GM18858 (cell line): ENCODE results near the gene CACNA2D3.

Source experiments
- ATAC-seq: cut with Tn5 transposase; IDR thresholded peaks from one replicate; pipeline ENCODE4 v1.9.1; 2021; ENCODE audit not compliant: unreplicated experiment

Gene CACNA2D3

GRCh38 chr3:54213907-54214306 is 91.6 kb downstream of the CACNA2D3 start:
- no peak for ATAC-seq

GRCh38 chr3:54214845-54215244 is 92.5 kb downstream of the CACNA2D3 start:
- ATAC-seq = no peak

- no peak for ATAC-seq
These were observed 93.2 kb downstream of the CACNA2D3 start for GRCh38 chr3:54215521-54215920.

DNA sequence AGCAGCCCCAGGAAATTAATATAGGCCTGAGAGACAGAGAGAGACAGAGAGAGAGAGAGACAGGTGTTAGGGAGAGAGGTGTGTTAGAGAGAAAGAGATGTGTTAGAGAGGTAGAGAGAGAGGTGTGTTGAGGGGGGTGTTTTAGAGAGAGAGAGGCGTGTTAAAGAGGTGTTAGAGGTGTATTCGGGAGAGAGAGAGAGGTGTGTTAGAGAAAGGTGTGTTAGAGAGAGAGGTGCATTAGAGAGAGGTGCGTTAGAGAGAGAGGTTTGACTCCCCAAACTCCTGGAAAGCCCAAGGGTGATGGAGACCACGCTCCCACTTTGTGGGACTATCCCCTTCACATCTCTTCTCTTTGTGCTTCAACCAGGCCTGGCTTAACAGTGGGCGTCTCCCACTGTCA is 95.5 kb downstream of the CACNA2D3 start:
- ATAC-seq = no peak

DNA sequence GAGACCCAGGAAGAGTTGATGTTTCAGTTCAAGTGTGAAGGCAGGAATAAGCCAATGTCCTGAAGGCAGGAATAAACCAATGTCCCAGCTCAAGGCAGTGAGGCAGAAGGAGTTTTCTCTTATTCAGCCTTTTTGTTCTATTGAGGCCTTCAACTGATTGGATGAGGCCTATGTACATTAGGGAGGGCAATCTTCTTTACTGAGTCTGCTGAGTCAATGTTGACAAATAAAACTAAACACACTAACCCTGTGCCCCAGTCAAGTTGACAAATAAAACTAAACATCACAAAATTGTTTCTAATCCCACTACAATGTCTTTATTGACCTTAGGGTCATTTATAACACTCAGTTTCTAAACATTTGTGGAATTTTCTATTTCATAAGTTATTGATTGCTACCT is 100.0 kb downstream of the CACNA2D3 start:
- ATAC-seq = no peak

DNA sequence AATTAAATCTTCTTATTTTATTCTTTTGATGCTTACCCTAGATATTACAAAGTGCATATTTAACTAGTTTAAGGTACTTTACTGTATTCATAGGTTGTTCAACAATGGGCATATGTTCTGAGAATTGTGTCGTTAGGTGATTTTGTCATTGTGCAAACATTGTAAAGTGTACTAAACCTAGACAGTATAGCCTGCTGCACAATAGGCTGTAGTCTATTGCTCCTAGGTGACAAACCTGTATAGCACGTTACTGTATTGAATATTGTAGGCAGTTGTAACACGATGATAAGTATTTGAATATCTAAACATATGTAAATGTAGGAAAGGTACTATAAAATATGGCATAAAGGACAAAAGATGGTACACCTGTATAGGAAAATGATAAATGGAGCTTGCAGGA is 100.7 kb downstream of the CACNA2D3 start:
- no peak for ATAC-seq

GRCh38 chr3:54225841-54226528 is 103.6 kb downstream of the CACNA2D3 start:
- no peak for ATAC-seq

GRCh38 chr3:54228806-54229205 is 106.5 kb downstream of the CACNA2D3 start:
- no peak for ATAC-seq

GRCh38 chr3:54232618-54233017 is 110.3 kb downstream of the CACNA2D3 start:
- no peak for ATAC-seq

DNA sequence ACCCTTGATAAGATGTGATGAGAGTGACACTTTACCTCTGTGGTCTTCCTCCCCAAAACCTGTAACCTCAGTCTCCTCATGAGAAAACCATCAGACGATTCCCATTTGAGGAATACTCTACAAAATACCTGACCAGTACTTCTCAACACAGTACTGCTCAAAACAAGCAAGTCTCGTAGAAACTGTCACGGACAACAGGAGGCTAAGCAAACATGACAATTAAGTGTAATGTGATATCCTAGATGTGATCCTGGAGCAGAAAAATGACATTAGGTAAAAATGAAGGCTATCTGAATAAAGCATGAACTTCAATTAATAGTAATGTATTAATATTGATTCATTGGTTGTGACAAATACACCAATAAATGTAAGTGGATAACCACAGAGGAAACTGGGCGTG is 113.6 kb downstream of the CACNA2D3 start:
- ATAC-seq = no peak

DNA sequence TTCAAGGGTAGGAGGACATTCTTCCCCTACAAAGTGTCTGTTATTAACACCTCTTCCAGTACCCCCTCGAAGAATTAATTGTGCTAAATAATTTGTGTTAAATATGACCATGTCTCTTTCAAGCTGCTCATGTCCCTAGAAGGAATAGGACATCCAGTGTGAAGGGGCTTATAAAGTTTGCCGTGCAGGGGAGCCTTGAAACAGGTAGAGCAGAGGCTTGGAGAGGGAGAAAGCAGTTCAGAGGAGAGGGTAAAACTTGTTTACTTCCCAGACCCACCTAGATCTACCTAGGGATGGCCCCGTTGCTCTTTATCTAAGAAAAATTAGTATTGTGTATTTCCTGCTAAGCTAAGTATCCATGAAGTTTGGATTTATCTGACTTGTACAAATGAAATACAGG is 114.8 kb downstream of the CACNA2D3 start:
- ATAC-seq = no peak

DNA sequence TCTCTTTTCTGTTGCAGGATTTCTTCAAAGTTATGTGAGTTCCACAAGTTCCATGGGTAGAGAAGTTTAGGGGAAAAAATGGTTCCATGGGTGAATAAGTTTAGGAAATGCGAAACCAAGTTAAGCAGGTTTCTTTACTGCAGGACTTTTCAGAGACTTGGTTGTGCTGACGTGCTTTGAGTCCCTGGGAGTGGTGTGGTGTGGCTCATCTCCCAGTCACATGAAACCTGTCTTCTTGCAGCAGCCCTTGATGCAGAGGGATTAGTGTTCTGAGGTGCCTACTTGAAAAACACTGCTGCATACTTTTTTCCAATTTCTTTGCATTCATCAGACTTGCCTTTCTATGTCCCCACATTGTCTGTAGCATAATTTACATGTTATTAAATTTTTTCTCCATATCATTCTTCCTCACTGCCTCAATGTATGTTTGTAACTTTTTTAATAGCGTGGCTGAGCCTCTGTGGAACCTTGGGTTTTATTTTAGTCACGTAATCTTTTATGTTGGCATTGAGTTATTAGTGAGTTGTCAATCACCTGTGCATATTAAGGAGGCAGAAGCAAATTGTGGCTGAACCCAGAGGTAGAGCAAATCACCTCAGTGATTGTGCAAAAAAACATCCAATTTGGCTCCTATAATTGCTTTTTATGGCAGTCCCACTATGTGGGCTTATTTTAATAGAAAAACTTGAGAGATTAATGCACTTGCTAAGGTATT is 115.6 kb downstream of the CACNA2D3 start:
- no peak for ATAC-seq

DNA sequence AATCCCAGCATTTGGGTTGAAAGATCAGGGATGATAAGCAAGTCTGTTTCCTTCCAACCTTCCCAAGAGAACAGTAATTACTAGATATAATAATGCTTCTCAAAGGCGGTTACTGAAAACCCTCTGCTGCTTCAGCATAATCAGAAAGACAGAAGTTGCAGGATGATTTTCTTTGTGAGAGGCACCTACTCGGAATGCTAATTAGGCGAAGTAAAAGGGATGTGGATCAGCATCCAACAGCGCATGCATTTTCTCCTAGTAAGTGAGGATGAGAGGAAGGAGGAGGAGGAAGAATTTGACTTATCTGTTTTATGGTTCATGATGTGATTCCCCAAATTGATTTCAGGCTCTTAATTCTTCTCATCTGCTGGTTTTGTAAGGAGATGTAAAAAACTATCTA is 118.0 kb downstream of the CACNA2D3 start:
- no peak for ATAC-seq

DNA sequence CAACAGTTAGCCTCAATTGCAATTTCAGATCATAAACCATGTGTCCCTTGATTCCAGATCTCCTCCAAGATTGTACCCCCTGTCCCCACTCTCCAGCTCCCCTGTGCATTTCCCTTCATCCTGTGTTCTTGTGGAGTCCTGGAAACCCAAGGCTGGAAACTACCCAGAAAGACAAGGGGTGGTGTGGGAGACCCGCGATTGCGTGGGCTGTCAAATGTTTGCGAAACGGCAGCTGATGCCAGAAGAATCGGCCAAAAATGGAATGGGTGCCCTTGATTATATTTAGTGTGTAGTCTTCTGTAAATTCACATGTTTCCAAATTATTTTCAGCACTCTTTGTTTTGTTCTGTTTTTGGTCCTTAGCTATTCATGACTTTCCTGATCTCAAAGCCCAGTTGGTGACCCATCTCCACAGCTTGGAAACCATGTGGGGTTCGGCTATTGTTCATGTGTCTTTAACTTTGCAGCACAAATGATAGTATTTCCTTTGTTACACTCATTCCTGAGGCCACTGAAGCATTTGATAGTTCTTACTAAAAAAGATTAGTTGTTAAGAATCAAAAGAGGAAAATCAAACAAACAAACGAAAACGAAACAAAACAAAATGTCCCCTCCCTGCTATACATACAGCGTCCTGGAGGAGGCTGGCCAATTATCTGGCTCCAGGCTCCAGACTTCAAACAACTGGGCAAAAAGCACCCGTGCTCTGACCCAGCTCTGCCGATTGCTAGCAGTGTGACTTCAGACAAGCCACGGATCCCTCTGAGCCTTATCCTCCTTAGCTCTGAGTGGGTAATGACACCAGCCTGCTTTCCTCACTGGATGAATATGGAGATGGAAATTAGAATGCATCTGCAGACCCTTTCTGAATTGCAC is 120.9 kb downstream of the CACNA2D3 start:
- no peak for ATAC-seq

DNA sequence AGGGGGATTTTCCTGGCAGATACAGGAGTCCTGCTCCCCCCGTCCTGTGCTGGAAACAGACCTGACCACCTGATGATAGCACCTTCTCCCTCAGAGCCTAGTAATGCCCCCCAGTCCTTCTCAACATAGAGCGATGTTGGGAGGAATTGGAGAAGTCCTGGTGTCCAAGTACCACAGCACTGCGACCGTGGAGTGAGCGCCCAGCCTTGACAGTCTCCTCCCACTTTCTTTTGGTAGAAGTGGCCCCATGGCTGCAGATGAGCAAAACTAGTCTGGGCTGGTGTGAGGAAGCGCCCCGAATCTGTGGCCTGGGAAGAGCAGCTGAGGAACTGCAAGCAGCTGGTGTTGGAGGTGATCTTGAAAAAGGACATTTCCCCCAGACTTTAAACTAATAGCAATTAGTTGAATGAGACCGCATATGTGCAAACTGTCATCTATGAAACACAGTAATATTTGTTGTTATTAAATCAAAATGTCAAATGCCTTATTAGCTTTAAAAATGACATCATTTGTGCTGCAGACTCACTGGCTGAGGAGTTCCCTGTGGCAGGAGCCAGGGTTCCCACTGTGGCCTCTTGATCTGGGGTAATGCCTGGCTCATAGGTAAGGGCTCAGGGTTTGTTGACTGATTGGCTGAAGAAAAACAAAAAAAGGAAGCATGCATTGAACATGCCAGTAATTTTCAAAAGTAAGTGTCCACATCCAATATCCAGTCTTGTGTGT is 121.8 kb downstream of the CACNA2D3 start:
- ATAC-seq = no peak

DNA sequence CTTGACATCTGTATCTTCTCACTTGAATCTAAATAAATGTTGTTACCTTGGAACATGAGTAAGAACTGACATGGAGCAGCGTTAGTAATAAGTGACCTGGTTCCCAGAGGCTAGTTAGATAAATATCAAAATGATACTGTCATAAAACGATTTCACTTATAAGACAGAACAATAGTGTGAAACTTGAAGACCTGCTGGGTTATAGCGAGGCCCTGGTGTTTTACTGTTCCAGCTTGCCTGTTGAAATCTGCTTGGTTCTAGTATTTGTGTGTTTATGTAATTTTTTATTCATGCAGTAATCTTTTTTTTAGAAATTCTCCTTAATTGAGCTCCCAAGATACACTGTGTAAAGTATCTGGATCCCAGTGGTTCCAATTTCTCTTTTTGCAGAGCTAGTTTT is 129.4 kb downstream of the CACNA2D3 start:
- ATAC-seq = no peak

DNA sequence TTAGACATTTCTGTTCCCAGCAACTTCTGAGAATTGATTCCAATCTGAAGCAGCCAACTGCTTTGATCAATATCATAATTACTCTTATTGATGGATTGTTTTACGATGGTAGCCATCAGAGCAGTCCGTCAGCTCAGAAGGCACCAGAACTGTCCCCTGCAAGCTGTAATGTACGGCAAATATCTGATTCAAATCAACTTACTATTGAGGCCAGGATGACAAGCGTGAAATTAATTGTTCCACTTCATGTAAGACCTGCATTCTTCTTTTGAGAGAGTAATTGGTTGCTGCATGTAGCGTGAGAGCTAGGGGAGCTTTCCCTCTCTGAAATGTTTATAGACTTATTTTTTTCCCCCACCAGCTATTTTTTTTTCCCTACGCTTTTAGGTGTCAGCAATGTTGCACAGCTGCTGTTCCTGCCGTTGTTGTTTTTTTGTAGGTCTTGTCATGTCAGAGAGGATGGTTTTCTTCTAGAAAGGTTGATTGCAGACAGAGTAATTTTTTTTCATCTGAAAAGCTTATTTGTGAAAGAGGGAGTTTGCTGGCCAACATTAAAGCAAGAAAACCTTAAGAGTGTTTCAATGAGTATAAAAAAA is 134.9 kb downstream of the CACNA2D3 start:
- ATAC-seq = no peak

DNA sequence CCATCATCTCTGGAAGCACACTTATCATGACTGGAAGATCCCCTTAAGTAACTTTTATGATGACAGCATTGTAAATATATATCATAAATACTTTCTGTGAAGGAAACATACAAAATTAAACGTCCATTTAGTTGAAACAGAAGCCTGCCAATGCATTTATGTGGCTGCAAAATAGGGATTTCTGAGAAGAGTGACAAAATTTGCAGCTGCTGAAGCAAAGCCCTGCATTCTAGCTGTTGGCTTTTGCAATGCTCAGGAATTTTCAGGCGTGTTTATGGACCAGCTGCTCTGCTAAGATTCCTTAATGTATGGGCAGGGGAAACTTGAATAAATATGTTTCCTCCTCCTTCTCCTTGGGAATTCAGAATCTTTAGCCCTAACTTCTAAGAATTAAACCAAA is 137.3 kb downstream of the CACNA2D3 start:
- ATAC-seq = no peak

GRCh38 chr3:54261141-54261540 is 138.8 kb downstream of the CACNA2D3 start:
- no peak for ATAC-seq

DNA sequence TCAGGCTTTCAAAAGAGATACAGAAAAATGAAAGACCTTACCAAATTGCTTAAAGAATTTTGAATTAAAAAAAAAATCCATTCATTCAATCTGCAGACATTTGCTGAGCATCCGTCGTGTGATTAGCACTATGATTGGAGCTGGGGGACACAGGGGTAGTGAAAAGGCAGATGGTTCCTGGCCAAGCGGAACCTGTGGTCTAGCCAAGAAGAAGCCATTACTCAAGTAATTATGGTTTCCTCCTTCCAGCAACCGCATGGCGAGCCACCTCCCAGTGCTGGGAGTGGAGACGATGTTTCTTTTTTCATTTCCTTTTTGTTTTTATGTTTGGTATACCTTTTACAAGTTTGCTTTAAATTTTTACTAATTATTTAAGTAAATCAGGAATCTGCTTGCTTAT is 140.2 kb downstream of the CACNA2D3 start:
- ATAC-seq = no peak

DNA sequence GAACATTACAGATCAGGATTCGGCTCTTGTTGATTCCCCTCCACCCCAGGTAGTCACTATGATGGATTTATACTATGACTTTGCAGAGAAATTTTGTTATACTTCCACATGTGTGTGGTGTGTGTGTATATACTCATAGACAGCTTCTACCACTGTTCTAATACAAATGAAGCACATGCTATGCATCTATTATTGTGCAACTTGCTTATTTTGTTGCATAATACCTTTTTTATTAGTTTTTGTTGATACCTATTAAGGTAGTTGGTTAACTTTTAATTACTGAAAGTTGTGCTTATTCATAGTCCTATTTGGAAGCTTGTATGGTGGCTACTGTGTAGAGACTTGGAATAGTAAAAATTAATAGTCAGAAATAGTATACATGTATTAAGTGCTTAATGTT is 140.6 kb downstream of the CACNA2D3 start:
- ATAC-seq = no peak
